Activated CD4-positive, CD25-positive, alpha-beta regulatory T cell (primary cell): Measurements from ENCODE around the gene ROCK1.
"Not testable (repeated sequence)": the region's sequence is repeated elsewhere in the genome, so short reads cannot be mapped to it uniquely, and the experiment has no call there.

Source experiments
- DNase-seq, 4 experiments: peaks; one replicate each; lab custom pipeline; 2025; lab: John Stamatoyannopoulos, UW

Gene ROCK1

GRCh38 chr18:21111346-21112139 lies at the start of gene ROCK1:
Gene ROCK1 (minus strand): TSS chr18:21111813. CDS start chr18:21110910, 903 bp downstream.
- DNase-seq = peak; percentile 99

- no peak for DNase-seq
Observed at GRCh38 chr18:21155443-21155842, 43.8 kb upstream of the ROCK1 start.

- DNase-seq = no peak
Observed at GRCh38 chr18:21146016-21146415, 34.4 kb upstream of the ROCK1 start.

- DNase-seq = no peak
Observed at GRCh38 chr18:21145371-21145770, 33.8 kb upstream of the ROCK1 start.

- DNase-seq = no peak
Observed at GRCh38 chr18:21141668-21142422, 30.2 kb upstream of the ROCK1 start.

- not testable (repeated sequence) for DNase-seq
Observed at GRCh38 chr18:21137719-21138488, 26.3 kb upstream of the ROCK1 start.

GRCh38 chr18:21134895-21135294 lies 23.3 kb upstream of the ROCK1 start:
- DNase-seq = no peak

- DNase-seq = no peak
Observed at GRCh38 chr18:21132398-21132918, 20.8 kb upstream of the ROCK1 start.

GRCh38 chr18:21131698-21132227 lies 20.1 kb upstream of the ROCK1 start:
- no peak for DNase-seq

- no peak for DNase-seq
Observed at GRCh38 chr18:21129566-21130216, 18.1 kb upstream of the ROCK1 start.

- no peak for DNase-seq
Observed at GRCh38 chr18:21123290-21123926, 11.8 kb upstream of the ROCK1 start.

GRCh38 chr18:21118806-21119205 lies 7.2 kb upstream of the ROCK1 start:
- DNase-seq = no peak

GRCh38 chr18:21117409-21118131 lies 6.0 kb upstream of the ROCK1 start:
- no peak for DNase-seq

- no peak for DNase-seq
Observed at GRCh38 chr18:21115519-21116411, 4.2 kb upstream of the ROCK1 start.

- no peak for DNase-seq
Observed at GRCh38 chr18:21112543-21113105, 1.0 kb upstream of the ROCK1 start.

- peak; percentile 26 to 39 (median 30) for DNase-seq
Observed at GRCh38 chr18:21112140-21112473, 494 bp upstream of the ROCK1 start.

GRCh38 chr18:21110713-21111345 lies 784 bp downstream of the ROCK1 start:
- DNase-seq = peak; percentile 35 to 56 (median 42)

GRCh38 chr18:21109936-21110712 lies 1.5 kb downstream of the ROCK1 start:
- no peak for DNase-seq
